HG02571 (cell line): Measurements from ENCODE around the gene SLC4A7.
"Not testable (repeated sequence)": the region's sequence is repeated elsewhere in the genome, so short reads cannot be mapped to it uniquely, and the experiment has no call there.

Source experiments
- ATAC-seq: cut with Tn5 transposase; IDR thresholded peaks from one replicate; pipeline ENCODE4 v1.9.1; 2021; ENCODE audit warnings: mild to moderate bottlenecking, moderate library complexity; ENCODE audit not compliant: unreplicated experiment

Gene SLC4A7

GRCh38 chr3:27488821-27489220 lies 4.6 kb upstream of the SLC4A7 start:
- ATAC-seq, result no peak

GRCh38 chr3:27487383-27487782 lies 3.2 kb upstream of the SLC4A7 start:
- ATAC-seq, result no peak

GRCh38 chr3:27486336-27486735 lies 2.2 kb upstream of the SLC4A7 start:
- ATAC-seq, result no peak

DNA sequence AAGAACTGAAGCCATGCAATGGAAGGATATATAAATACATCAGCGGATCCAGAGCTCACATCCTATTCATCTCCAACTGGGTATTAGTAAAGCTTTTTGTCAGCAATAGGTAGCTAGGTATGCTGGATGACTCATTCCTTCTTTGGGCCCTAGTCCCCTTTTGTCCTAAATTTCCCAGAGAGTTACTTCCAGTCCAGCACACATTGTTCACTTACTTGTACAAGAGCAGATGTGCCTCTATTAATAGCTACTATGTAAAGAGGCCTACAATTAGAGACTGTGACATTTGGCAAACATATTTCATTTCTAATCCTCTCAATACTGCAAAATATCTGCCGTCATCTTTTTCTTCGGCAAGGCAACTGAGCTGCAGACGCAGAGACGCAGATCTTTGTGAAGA lies 1.7 kb upstream of the SLC4A7 start:
- ATAC-seq, result no peak

DNA sequence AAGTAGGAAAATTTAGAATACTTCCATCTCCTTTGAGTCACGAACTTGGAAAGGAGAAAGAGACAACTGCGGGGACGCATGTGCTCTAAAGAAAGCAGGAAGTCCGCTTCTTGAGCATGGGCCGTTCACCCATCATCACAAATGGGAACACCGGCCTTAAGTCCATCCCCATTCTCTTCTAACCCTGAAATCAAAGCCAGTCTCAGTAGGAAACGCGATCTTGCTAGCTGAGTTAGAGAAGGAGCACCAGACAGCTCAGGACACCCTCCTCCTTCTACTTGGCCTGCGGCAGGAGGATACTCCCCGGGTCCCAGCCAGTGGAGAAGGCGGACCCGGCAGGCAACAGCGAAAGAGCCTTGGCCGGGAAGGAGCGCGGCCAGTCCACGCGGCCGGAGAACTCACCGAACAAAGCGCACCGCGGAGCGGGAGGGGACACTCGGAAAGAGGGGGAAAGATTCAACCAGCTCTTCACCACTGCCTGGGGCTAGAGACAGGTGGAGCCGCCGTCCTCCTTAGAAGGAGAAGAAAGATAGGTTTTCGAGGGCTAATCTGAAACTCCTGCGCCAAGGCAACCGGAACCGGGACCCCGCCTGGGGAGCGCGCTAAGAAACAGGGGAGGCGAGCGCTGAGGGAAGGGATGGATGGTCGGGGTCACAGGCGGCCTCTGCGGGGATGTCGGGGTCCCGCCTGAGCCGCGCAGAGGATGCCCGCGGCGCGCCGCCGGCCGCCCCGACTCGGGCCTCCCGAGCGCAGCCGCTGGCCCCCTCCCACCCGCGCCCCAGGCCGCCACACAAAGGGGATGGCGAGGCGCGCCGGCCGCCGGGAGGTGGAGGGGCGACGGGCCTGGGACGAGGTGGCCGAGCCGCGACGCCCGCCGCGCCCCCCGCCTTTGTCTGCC lies 818 bp downstream of the SLC4A7 start:
- ATAC-seq, result peak; percentile 22

GRCh38 chr3:27479806-27480543 lies 4.2 kb downstream of the SLC4A7 start:
- ATAC-seq, result no peak

- no peak for ATAC-seq
Measured at GRCh38 chr3:27471923-27472550, 12.1 kb downstream of the SLC4A7 start.

GRCh38 chr3:27468283-27468886 lies 15.8 kb downstream of the SLC4A7 start:
- ATAC-seq, result no peak

GRCh38 chr3:27467545-27467944 lies 16.6 kb downstream of the SLC4A7 start:
- peak; percentile 82 for ATAC-seq

DNA sequence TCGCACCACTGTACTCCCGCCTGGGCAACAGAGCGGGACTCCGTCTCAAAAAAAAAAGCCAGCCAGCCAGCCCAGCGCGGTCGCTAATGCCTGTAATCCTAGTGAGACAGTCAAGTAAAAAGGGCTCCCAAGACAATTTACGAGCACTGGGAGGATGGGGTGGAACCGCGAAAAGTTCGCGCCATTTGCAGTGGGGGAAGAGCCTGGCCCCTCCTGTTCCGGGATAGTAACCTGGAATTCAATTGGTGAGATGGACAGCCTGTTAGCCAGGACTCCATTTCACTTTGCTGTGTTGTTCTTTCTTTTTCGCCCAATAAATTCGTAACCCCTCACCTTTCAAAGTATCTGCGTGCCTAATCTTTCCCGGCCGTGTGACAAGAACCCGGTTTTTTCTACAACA lies 19.5 kb downstream of the SLC4A7 start:
- no peak for ATAC-seq

DNA sequence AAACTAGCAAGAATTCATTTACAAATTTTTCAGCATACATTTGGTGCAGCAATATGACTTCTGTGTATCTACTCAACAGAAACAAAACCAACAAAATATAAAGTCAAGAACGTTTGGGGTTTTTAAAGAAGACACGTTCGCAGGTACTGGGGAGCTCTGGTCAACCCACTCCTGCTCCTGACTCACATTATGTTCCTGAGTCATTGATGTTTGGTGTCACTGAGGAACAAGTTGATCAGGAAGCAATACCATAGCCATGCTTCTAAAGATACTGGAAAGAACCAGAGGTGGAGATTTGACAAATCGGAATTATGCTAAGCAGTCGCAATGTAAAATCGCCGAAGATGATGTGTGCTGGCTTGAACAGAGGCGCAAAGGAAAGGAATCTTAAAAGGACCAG lies 22.0 kb downstream of the SLC4A7 start:
- ATAC-seq, result no peak

DNA sequence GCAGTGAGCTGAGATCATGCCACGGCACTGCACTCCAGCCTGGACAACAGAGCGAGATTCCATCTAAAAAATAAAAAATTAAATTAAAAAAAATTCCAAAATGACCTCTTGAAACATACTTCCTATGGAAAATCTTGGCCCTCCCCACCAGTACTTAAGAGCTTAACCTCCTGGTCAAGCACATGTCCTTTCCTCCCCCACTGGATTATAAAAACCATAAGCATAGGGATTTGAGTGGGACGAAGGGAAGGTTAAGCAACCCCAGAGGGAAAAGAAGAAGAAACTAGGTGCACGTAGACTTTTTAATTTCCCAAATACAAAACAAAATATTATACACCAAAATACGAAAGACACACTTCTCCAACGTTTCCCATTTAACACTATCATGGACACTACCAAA lies 25.3 kb downstream of the SLC4A7 start:
- no peak for ATAC-seq

GRCh38 chr3:27456554-27456953 lies 27.6 kb downstream of the SLC4A7 start:
- no peak for ATAC-seq

DNA sequence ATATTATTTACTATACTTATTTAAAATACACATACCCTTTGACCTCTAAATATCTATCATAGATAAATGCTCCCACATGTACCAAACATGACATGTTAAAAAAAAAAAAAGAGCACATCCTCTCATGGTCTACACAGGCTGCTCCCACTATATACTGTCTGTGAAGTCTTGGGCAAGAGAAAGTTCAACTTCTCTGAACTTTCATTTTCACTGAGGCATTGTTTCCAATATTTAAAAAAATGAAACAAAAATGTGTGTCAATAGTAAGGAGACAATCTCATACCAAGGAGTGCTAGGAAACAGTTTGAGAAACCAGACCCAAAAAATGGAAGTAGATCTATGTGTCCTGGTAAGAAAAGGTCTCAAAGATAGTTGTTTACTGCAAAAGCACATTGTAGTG lies 29.3 kb downstream of the SLC4A7 start:
- no peak for ATAC-seq

DNA sequence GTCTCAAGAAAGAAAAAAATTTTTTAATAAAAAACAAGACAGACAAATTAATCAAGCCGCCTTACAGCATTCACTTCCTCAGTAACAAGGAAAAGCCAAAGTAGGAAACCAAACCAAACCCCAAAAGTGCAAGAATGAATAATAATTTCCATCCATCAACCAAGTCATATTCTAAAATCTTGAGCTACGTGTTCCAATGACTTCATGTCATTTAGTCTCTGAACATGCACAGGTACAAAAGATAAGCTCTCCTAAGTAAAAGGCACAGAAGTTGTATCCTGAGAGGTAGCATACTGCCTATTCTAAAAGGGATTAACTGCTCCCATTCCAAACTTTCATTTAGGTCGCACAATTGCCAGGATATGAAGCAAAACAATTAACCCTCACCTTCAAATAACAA lies 29.7 kb downstream of the SLC4A7 start:
- no peak for ATAC-seq

GRCh38 chr3:27452368-27453090 lies 31.7 kb downstream of the SLC4A7 start:
- ATAC-seq, result no peak

- no peak for ATAC-seq
Measured at GRCh38 chr3:27451842-27452241, 32.3 kb downstream of the SLC4A7 start.

DNA sequence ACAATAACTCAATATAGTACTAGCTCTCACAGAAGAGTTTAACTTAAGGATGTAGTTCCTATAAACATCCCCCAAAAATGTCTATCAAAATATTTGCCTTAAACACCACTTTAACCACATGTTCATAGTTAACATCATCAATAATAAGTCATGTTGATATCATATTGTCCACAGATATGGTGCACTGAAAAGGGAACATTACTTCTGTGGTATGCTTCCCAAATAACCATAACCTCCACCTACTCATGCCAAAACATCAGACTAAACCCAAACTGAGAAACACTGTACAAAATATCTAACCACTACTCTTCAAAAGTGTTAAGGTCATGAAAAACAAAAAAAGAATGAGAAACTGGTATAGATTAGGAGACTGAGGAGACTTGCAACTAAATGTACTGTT lies 32.9 kb downstream of the SLC4A7 start:
- ATAC-seq, result no peak

DNA sequence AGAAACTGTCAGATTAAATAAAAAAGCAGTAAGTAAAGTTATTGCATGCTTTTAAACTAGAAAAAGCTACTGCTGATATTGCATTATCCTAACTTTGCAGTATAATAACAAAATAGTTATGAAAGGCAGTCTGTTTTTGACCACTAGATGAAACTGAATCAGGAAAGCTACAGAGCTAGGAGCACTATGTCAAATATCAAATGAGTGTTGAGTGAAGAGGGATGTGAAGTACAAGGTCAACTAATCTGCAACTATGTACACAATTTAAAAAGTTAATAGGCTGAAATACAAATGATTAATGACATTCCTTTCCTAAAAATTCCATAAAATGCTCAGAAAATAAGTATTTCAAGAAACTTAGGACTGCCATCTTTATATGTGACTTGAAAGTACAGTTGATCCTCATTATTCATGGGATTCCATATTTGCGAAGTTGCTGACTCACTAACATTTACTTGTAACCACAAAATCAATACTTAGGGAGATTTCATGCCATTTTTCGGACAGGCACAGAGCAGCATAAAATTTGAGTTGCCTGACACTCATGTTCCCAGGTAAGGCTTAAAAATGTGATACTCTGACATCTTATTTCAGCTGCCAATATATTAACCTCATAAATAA lies 34.5 kb downstream of the SLC4A7 start:
- no peak for ATAC-seq

DNA sequence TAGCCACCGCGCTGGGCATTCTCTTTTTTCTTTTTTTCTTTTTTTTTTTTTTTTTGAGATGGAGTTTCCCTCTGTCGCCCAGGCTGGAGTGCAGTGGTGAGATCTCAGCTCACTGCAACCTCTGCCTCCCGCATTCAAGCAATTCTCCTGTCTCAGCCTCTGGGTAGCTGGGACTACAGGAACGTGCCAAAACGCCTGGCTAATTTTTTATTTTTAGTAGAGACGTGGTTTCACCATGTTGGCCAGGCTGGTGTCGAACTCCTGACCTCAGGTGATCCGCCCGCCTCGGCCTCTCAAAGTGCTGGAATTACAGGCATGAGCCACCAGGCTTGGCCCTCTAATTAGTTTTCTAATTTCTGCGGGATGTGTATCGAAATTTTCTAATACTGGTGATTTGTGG lies 41.2 kb downstream of the SLC4A7 start:
- not testable (repeated sequence) for ATAC-seq
